Skeletal muscle cell (primary cell): ENCODE results near the gene EXOC6.

ENCODE experiments used
- DNase-seq: peaks from one replicate; pipeline ENCODE4 v3.0.0-alpha.2; 2010; ENCODE audit warnings: low read depth
- H3K4me3 ChIP-seq: 2 replicates; pipeline ENCODE4 v1.5.1; 2011; ENCODE audit warnings: low read depth, mild to moderate bottlenecking, control low read depth, low read length, moderate library complexity

EXOC6 gene, protein sequence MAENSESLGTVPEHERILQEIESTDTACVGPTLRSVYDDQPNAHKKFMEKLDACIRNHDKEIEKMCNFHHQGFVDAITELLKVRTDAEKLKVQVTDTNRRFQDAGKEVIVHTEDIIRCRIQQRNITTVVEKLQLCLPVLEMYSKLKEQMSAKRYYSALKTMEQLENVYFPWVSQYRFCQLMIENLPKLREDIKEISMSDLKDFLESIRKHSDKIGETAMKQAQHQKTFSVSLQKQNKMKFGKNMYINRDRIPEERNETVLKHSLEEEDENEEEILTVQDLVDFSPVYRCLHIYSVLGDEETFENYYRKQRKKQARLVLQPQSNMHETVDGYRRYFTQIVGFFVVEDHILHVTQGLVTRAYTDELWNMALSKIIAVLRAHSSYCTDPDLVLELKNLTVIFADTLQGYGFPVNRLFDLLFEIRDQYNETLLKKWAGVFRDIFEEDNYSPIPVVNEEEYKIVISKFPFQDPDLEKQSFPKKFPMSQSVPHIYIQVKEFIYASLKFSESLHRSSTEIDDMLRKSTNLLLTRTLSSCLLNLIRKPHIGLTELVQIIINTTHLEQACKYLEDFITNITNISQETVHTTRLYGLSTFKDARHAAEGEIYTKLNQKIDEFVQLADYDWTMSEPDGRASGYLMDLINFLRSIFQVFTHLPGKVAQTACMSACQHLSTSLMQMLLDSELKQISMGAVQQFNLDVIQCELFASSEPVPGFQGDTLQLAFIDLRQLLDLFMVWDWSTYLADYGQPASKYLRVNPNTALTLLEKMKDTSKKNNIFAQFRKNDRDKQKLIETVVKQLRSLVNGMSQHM

DNA sequence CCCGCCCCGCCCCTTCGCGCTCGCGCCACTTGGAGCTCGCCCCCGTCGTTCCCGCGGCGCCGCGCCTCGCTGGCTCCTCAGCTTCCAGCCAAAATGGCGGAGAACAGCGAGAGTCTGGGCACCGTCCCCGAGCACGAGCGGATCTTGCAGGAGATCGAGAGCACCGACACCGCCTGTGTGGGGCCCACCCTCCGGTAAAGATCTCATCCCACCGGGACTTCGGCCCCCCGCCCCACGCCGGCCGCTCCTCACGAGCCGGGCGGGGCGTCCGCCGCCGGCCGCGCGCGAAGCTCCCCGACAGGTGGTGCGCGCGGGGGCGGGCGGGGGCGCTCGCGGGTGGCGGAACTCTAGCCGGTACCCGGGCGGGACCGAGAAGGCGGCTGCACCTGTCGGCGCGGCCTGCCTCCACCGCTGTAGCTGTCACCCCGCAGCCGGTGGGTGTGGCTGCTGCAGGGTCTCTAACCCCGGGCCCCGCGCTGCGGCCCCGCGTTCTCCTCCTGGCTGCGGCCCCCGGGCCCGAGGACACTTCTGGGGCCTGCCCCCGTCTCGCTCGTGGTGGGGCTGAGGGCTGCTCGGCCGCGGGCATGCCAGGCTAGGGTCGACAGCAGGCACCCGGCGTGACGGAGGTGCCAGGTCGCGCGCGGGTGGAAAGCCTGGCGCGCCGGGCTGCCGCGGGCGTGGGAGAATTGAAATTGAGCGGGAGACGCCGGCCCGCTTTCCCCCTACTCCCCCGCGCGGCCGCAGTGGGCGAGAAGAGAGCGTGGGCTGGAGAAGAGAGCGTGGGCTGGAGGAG lies at the start of gene EXOC6:
Gene EXOC6 (plus strand): TSS at position 80 of the 793 bp plus-strand sequence. CDS start 14 bp downstream, at position 94.
- H3K4me3 ChIP-seq = peak within 1 kb of the TSS; percentile 81
- peak; percentile 25 for DNase-seq

DNA sequence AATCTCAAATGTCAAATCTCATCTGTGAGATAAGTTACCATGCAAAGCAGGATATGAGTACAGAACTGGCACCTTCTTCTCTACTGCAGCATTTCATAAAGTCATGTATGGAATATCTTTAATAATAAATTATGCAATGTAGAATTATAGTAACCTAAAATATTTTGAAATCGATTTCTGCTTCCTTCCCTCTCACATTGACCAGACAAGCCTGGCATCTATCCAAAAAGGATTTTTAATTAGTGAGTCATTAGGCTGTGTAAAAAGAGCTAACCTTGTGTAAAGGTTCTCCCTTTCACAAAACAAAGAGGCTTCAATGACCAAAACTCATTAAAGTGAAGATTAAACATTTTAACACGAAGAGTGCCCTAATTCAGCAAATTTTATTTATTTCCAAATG lies 48.8 kb upstream of the EXOC6 start:
- DNase-seq = no peak
- H3K4me3 ChIP-seq = no peak overlapping the region

DNA sequence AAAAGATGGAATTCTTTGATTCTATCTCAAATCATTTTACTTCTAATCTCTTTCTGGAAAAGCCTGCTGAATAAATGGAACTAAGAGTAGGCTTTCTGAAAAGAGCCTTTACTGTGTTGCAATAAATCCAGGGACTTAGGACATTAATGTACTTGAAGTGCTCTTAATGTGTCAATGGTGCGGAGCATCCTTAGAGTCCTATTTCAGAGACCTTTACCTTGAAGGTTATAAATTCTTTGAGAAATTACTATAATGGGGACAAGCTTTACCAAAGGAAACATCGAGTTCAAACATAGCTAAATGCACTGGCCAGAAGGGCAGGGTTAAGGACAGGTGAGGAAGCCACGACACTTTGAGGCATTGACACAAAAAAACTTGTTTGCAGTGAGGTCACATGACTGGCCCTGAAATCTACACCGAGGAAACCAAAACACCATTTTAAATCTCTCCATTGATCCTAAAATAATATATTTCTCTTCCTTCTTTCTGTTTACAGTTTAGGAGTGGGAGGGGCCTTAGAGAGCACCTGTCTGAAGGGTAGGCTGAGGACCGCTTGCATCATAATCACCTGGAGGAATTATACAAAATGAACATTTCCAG lies 48.1 kb upstream of the EXOC6 start:
- no peak overlapping the region for H3K4me3 ChIP-seq
- DNase-seq = no peak

DNA sequence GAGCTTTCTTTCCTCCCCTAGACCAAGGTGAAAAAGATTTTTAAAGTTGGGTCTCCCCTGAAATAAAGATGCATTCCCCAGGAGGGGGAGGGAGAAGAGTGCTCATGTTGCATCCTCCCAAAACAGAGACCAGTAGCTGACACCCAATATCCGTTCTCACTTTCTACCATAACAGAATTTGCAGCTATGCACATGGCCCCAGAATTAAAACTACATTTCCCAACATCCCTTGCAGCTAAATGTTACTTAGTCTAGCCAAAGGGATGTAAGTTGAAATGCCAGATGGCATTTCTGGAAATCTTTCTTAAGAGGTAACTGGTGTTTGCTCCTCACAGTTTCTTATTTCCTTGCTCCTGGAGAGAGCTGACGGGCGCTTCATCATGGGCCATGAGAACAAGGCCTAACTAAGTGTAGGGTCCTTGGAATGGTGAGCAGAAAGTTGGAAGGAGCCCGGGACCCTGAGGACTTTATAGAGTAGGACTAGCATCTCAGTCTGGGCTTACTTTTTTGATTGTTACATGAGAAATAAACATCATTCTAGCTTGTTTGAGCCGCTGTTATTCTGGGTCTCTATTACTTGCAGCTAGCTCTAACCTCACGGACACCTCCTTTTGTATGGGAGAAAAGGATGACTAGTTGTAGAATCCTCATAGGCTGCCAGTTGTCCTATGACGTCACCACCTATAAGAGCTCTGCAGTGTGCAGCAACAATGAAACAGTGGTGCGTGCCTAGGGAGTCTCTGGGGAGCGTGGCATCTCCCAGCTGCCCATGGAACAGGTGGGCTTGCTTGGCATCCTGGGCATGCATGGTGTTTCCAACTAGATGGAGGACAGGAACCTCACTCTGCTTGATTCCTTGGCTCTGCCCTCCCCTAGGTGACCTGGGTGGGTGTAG lies 46.1 kb upstream of the EXOC6 start:
- H3K4me3 ChIP-seq = no peak overlapping the region
- DNase-seq = no peak

DNA sequence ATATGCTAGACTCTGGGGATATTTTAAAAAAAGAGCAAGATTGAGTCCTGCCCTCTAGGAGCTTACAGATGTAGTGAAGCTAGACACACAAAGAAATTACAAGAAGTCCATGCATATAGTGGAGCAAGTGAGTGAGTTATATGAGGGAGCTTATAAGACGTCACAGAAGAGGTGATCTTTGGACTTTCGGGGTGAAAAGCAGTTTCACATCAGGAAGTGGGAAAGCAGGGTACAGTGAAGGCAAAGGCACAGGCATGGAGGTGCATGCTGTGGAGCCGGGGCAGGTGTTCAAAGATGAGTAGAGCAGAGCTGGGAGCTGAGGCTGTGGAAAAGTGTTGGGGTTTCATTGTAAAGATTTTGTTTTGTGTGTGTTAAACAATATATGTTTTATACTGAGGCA lies 38.5 kb upstream of the EXOC6 start:
- DNase-seq = no peak
- no peak overlapping the region for H3K4me3 ChIP-seq

DNA sequence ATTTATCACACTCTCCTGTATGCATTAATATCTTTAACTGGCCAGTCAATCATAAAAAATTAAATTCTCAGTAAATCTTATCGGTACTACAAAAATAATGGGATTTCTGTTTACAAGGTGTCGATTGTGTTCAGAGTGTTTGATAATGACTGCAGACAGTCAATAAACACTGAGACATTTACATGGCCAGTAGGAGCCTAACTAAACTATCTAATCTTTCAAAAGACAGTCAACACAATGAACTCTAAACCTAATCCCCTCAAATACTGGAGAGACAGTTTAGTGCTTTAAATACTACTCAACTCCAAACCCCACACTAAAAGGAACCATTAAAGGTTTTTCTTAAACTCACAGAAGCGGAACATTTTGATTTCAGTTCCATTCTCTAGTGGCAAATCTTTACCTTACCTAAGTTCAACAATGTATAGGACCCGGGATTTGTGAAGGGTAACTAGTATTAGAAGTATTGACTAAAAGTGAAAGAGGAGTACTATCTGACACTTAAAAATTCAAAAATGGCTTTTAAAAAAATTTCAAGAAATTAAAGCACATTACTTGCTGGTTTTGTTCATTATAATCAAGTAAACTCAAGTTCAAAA lies 37.3 kb upstream of the EXOC6 start:
- no peak overlapping the region for H3K4me3 ChIP-seq
- no peak for DNase-seq

DNA sequence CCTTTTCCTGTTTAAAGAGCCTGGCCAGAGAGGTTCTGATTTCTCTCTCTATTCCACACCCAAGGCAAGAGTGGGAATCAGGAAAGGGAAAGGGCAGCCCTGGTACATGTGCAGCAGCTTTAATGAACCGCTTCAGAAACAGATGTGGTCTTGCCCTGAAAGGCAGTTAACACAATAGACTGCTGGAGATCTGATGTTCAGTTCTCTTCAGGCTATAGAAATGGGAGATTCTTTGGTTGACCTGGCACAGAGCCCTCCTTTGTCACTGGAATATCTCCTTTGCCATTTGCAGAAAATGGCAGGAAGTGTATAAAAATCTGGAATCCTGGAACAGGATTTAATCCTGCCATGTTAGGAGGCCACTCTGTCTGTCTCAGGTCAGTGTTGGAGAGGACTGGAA lies 36.3 kb upstream of the EXOC6 start:
- no peak overlapping the region for H3K4me3 ChIP-seq
- DNase-seq = no peak

DNA sequence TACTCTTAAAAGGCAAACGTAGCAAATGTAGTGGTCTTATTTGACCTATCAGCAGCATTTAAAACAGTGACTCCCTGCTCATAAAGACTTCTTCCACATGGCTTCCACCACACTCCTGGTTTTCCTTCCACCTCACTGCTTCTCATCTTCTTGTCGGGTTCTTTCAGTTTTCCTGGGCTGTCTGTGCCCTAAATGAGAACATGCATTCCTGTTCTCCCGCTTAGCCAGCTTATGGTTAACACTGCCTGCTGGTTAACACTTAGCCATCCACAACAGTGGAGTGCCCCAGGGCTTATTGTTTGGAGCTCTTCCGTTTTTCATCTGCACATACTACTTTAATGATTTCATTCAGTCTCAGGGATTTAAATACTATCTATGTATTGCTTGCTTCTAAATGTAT lies 34.3 kb upstream of the EXOC6 start:
- no peak overlapping the region for H3K4me3 ChIP-seq
- no peak for DNase-seq

DNA sequence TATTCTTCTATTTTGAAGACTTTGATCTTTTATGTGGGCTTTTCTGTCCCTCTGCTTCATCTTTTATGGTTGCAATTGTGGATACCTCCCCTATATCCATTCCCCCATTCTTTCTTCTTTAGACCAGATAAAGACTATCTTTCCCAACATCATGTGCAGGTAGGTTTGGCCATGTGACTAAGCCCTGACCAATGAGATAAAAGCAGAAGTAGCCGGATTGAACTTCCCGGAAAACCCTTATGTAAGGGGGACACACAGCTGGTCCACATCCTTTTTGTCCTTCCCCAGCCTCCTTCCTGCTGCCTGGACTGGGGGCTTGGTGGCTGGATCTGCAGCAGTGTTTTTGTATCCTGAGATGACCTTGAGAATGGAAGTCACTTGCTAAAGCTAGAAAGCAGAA lies 33.5 kb upstream of the EXOC6 start:
- no peak overlapping the region for H3K4me3 ChIP-seq
- DNase-seq = no peak

DNA sequence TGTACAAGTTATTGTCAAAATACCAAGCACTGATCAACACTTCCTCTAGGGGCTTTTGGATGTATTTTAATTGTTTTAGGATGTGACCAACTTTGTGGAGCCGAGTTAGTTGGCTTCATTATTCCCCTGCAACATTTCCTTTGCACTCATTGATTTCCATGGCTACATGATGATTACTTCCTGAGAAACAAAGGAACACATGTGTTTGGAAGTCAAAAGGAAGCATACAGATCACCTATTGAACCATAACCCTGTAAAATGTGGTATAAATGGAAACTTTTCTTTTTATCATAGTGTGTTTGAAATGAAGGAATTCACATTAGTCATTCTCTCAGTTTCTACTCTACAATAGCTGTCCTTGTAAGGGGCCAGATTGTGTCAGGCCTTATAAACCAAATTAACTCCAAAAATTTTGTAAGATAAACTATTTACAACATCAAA lies 32.2 kb upstream of the EXOC6 start:
- no peak overlapping the region for H3K4me3 ChIP-seq
- no peak for DNase-seq

DNA sequence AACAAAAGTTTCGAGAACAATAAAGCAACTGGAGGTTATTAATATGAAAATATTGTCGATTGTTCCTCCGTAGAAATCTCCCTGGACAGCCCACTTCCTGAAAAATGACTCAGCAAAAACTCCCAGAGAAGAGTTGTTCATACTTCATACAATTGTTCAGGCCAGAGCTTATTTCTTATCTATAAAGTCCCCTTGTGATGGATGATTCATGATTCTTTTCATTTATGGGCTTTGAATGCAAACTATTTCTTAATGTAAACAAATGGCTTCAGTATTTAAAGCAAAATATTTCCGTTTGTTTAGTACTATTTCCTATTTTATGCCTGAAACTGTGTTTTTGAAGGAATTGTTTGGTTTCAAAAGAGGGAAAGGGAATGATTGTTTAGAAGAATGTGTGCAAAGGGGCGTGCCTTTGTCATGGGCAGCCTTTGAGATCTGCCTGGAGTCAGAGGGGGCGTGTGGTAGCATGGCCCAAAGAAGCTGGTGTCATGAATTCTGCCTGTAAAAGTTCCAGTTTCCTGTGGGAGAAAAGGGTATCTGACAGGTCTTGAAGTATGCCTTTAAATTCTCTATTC lies 26.2 kb upstream of the EXOC6 start:
- H3K4me3 ChIP-seq = no peak overlapping the region
- DNase-seq = peak; percentile 41

DNA sequence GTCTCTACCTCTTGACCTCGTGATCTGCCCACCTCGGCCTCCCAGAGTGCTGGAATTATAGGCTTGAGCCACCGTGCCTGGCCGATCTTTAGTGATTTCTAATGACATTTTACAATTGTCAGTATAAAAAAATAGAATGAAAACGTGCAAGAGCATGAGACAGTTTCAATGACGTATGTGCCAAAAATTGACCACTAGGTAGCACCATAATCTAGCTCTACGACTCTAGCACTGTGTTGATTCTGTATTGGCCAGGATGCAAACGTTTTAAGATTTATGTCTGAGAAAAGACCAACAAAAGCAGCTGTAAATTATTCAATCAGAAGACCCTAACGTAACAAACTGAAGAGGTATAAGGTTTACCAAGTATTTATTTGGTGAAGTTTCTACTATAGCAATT lies 25.4 kb upstream of the EXOC6 start:
- no peak overlapping the region for H3K4me3 ChIP-seq
- no peak for DNase-seq

DNA sequence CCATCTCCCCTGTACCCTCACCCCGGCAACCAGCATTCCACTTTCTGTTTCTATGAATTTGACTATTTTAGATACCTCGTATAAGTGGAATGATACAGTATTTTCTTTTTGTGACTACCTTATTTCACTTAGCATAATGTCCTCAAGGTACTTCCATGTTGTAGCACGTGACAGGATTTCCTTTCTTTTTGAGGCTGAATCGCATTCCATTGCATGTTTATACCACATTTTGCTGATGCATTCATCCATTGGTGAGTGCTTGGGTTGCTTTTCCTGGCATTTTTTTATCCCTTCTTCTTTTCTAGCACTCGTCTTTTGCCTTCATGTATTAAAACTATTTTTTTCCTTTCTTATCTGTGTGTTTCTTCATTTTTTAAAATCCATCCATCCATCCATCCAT lies 22.3 kb upstream of the EXOC6 start:
- DNase-seq = no peak

DNA sequence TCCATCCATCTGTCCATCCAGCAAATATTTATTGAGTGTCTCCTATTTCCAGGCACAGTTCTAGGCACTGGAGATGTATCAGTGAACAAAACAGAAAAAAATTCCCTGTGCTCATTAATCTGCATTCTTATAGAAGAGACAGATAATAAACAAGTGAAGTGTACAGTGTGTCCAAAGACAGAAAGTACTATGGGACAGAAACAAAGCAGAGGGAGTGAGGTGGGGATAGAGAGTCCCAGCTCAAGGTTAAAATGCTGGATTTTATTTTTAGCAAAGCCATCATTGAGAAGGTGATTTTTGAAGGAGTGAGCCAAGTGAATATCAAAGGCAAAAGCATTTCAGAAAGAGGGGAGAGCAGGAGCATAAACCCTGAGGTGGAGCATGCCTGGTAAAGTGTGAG lies 21.8 kb upstream of the EXOC6 start:
- no peak overlapping the region for H3K4me3 ChIP-seq
- no peak for DNase-seq

More for the DNA sequence above, 22.3 kb upstream of the EXOC6 start:
- H3K4me3 ChIP-seq = no peak overlapping the region

DNA sequence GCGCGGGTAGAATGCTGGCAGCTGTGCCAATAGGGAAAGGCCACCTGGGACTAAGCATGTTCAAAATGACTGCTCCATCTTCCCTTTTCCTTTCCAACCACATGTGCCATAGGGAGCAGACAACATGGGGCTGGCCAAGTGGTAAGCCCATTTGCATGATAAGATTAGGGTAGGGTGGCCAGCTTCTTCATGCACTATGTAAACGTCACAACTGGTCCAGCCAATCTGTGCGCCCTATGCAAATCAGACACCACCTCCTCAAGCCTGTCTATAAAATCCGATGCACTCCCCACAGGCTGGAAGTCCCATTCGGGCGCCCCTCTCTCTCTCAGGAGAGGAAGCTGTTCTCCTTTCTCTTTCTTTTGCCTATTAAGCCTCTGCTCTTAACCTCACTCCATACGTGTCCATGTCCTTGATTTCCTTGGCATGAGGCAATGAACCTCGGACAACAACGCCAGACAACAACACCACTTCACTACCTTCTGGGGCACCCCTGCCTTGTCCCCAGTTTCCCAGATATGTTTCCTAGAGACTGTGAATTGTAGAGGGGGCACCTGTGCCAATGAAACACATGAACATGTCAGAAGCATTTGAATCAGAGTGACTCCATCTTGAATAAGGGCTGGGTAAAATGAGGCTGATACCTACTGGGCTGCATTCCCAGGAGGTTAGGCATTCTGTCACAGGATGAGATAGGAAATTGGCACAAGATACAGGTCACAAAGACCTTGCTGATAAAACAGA lies 19.1 kb upstream of the EXOC6 start:
- H3K4me3 ChIP-seq = no peak overlapping the region
- no peak for DNase-seq

DNA sequence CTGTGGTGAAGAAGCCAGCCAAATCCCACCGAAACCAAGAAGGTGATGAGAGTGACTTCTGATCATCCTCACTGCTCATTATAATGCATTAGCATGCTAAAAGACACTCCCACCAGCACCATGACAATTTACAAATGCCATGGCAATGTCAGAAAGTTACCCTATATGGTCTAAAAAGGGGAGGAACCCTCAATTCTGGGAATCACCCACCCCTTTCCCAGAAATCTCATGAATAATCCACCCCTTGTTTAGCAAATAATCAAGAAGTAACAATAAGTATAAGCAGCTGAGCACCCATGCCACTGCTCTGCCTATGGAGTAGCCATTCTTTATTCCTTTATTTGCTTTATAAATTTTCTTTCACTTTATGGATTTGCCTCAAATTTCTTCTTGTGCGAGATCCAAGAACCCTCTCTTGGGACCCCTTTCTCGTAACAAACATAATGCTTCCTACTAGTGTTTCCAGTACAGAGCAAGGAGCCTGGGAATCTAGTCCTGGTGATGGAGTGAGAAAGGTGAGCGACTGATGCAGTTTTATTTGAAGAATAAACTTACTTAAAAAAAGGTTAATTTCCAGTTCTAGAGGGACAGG lies 18.4 kb upstream of the EXOC6 start:
- H3K4me3 ChIP-seq = no peak overlapping the region
- DNase-seq = no peak
